Body of pancreas (tissue), 4 donors: Measurements from ENCODE around the gene P3H3. TPM values are rescaled to one million over a fixed set of nuclear protein-coding genes. Genes with fewer than 3 reads are reported as not detected.

Source experiments
- ATAC-seq: fragments of 150-250 bp; one replicate; pipeline ENCODE4 v1.9.1; 2016
- DNase-seq, 4 donors: peaks; one replicate each; pipeline ENCODE4 v3.0.0-alpha.2; 2019
- H3K27ac ChIP-seq, 4 donors: fragments of 200-600 bp; sonication (generic); 1 replicate in 3 of 4; 2 replicates in 1 of 4; pipeline versions ENCODE4 v1.5.1 to v1.6.1; 2016 to 2019; ENCODE audit warnings: mild to moderate bottlenecking in 1 of 4, mixed read lengths in 1 of 4, moderate library complexity in 1 of 4
- H3K27me3 ChIP-seq, 2 donors: fragments of 200-600 bp; sonication (generic); one replicate each; pipeline ENCODE4 v1.6.0; 2016; ENCODE audit warnings: mild to moderate bottlenecking in 1 of 2
- H3K36me3 ChIP-seq, 2 donors: fragments of 200-600 bp; sonication (generic); replicated peaks in 1 of 2; 2 replicates each; pipeline ENCODE4 v1.5.1; 2016; ENCODE audit warnings: low read depth in 2 of 2; ENCODE audit not compliant: insufficient read depth in 1 of 2
- H3K4me1 ChIP-seq: fragments of 200-600 bp; sonication (generic); one replicate; pipeline ENCODE4 v1.6.0; 2016
- H3K4me3 ChIP-seq, 2 donors: fragments of 200-600 bp; sonication (generic); 1 replicate in 1 of 2; 2 replicates in 1 of 2; pipeline ENCODE4 v1.5.1; 2016 to 2019
- H3K9me3 ChIP-seq, 3 donors: fragments of 200-600 bp; sonication (generic); 1 replicate in 2 of 3; 2 replicates in 1 of 3; pipeline ENCODE4 v1.5.1; 2016
- CTCF ChIP-seq, 7 experiments: fragments of 450-650 bp in 4 of 7; fragments of 200-600 bp in 3 of 7; sonication (generic) in 3 of 7; IDR thresholded peaks; one replicate each; pipeline ENCODE4 v1.5.1; 2016 to 2019; ENCODE audit warnings: antibody characterized with exemption in 7 of 7
- POLR2A ChIP-seq, 3 donors: fragments of 450-650 bp; IDR thresholded peaks; one replicate each; pipeline ENCODE4 v1.6.1; 2016; ENCODE audit warnings: antibody characterized with exemption in 3 of 3, mild to moderate bottlenecking in 2 of 3
- WGBS, 2 donors: methylation state at CpG; one replicate each; pipeline ENCODE4 v1.1.5; 2017; 5-methylcytosine and 5-hydroxymethylcytosine counted together
- intact Hi-C: fragments of 100-400 bp; cut with DNase I; formaldehyde crosslinking; loops from one replicate; pipeline ENCODE4 v1.15.1; 2023
- total RNA-seq, 2 donors: library from RNA; depleted of rRNA; stranded (reverse); fragments of >200 nt; gene quantifications; one replicate each; pipeline ENCODE4 v1.1.0, GENCODE V29; 2016

Gene P3H3
- total RNA-seq, 2 donors from 2014 or later = 17.6 to 43.2 TPM

GRCh38 chr12:6784296-6784695 is 43.9 kb upstream of the P3H3 start:
- Histone ChIP-seq H3K4me1 (no peaks in the 10 kb centered on the region), H3K27me3 (no peaks in the 10 kb centered on the region), H3K27ac (no peak overlapping the region), H3K36me3 (no peaks in the 10 kb centered on the region), H3K9me3 (no peaks in the 10 kb centered on the region), H3K4me3 (no peak overlapping the region)
- intact Hi-C loops = loop anchor here (5.0 kb wide), 1 partner anchor 47 kb away; no protein-coding TSS in a partner anchor
- DNase-seq (no peak), ATAC-seq (no peak)
- TF ChIP-seq POLR2A (IDR thresholded peaks at IDR 0.05) = no peak
- no peak for TF ChIP-seq CTCF (IDR thresholded peaks at IDR 0.05)
- 50 to 52% methylated on average over 2 to 5 of the region's 5 CpGs for WGBS, 2 donors

GRCh38 chr12:6784761-6785160 is 43.4 kb upstream of the P3H3 start:
- DNase-seq = no peak
- no peak overlapping the region for H3K27ac ChIP-seq
- no peaks in the 10 kb centered on the region for H3K36me3 ChIP-seq
- H3K4me1 ChIP-seq = no peaks in the 10 kb centered on the region
- H3K9me3 ChIP-seq = no peaks in the 10 kb centered on the region
- WGBS, 2 donors = 73 to 74% methylated on average over 5 of the region's 5 CpGs
- H3K4me3 ChIP-seq = no peak overlapping the region
- intact Hi-C loops = loop anchor here (5.0 kb wide), 1 partner anchor 47 kb away; no protein-coding TSS in a partner anchor
- no peaks in the 10 kb centered on the region for H3K27me3 ChIP-seq
- no peak for ATAC-seq
- TF ChIP-seq POLR2A (IDR thresholded peaks at IDR 0.05) (no peak), CTCF (IDR thresholded peaks at IDR 0.05) (no peak)

- H3K4me1 ChIP-seq = no peaks in the 10 kb centered on the region
- H3K27me3 ChIP-seq = no peaks in the 10 kb centered on the region
- DNase-seq (no peak), ATAC-seq (no peak)
- no peak overlapping the region for H3K4me3 ChIP-seq
- WGBS, 2 donors = 58 to 77% methylated on average over 9 of the region's 9 CpGs
- intact Hi-C loops = no loop called here
- TF ChIP-seq POLR2A (IDR thresholded peaks at IDR 0.05) (no peak), CTCF (IDR thresholded peaks at IDR 0.05) (no peak)
- H3K27ac ChIP-seq = no peak overlapping the region
- H3K36me3 ChIP-seq = no peaks in the 10 kb centered on the region
- H3K9me3 ChIP-seq = no peaks in the 10 kb centered on the region
Measured at GRCh38 chr12:6786416-6787094, 41.7 kb upstream of the P3H3 start.

GRCh38 chr12:6787309-6787708 is 40.9 kb upstream of the P3H3 start:
- Histone ChIP-seq H3K27me3 (no peaks in the 10 kb centered on the region), H3K9me3 (no peaks in the 10 kb centered on the region), H3K4me3 (no peak overlapping the region), H3K4me1 (no peaks in the 10 kb centered on the region), H3K36me3 (no peaks in the 10 kb centered on the region), H3K27ac (no peak overlapping the region)
- DNase-seq (no peak), ATAC-seq (no peak)
- no peak for TF ChIP-seq POLR2A (IDR thresholded peaks at IDR 0.05)
- TF ChIP-seq CTCF (IDR thresholded peaks at IDR 0.05) = no peak
- 91 to 95% methylated on average over 5 of the region's 5 CpGs for WGBS, 2 donors
- intact Hi-C loops = no loop called here
